Chondrocyte (in vitro differentiated cells): Measurements from ENCODE around the gene IER5. TPM values are rescaled to one million over a fixed set of nuclear protein-coding genes. Genes with fewer than 3 reads are reported as not detected.

Source experiments
- DNase-seq: peaks from one replicate; pipeline ENCODE4 v3.0.0; 2021; ENCODE audit warnings: mixed read lengths, low spot score
- H3K27ac Mint-ChIP-seq: one replicate; pipeline ENCODE4 v1.8.0; 2021; ENCODE audit warnings: mild to moderate bottlenecking, moderate library complexity, mixed read lengths; ENCODE audit not compliant: unreplicated experiment
- H3K27me3 Mint-ChIP-seq: 2 replicates; pipeline ENCODE4 v1.8.0; 2021; ENCODE audit warnings: low read depth, mixed read lengths
- H3K36me3 Mint-ChIP-seq: 2 replicates; pipeline ENCODE4 v1.8.0; 2021; ENCODE audit warnings: low read depth, mixed read lengths
- H3K4me1 Mint-ChIP-seq: 2 replicates; pipeline ENCODE4 v1.8.0; 2021; ENCODE audit warnings: low read depth, mild to moderate bottlenecking, mixed read lengths
- H3K4me3 Mint-ChIP-seq: one replicate; pipeline ENCODE4 v1.8.0; 2021; ENCODE audit warnings: mild to moderate bottlenecking, moderate library complexity, mixed read lengths; ENCODE audit not compliant: unreplicated experiment
- H3K9me3 Mint-ChIP-seq: 2 replicates; pipeline ENCODE4 v1.8.0; 2021; ENCODE audit warnings: low read depth, mixed read lengths
- total RNA-seq: library from RNA; stranded (reverse); gene quantifications from 3 replicates; pipeline ENCODE4 v1.2.1, GENCODE V29; 2021
- TF ChIP-seq, protein P1 (sequence below): fragments of 200-600 bp; sonication (generic); IDR thresholded peaks from 2 replicates; pipeline ENCODE4 v1.5.0; 2021; ENCODE audit warnings: antibody characterized with exemption, mild to moderate bottlenecking, moderate library complexity

IER5 gene
- total RNA-seq, 1 donor from 2014 or later = 15.6 TPM

DNA sequence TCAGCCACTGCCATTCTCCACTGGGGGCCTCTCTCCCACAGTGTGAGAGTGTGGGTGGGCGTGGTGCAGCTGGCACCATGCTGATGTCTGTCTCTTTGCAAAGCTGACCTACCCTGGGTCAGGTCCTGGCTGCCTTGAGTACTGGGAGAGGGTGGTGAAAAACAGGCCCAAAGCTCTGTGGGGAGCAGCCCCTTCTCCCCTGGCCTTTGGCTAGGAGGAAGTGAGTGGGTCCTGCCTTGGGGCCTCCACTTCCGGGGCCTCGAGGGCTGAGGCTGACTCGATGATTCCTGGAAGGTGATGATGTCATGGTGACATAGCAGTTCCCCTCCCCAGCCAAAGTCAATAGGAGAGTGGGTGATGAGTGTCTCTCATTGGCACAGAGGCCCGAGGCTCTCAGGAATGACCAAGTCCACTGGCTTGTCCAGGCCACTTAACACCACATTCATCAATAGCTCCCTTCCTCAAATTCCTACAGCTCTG, 53.0 kb downstream of the IER5 start:
- Mint-ChIP-seq H3K9me3 (no peaks in the 10 kb centered on the region), H3K27ac (peak overlapping the region; percentile 52), H3K4me1 (peaks cover 37% of the 10 kb centered on the region), H3K36me3 (no peaks in the 10 kb centered on the region), H3K4me3 (no peak overlapping the region), H3K27me3 (peaks cover 3% of the 10 kb centered on the region)
- TF ChIP-seq, protein P1, sequence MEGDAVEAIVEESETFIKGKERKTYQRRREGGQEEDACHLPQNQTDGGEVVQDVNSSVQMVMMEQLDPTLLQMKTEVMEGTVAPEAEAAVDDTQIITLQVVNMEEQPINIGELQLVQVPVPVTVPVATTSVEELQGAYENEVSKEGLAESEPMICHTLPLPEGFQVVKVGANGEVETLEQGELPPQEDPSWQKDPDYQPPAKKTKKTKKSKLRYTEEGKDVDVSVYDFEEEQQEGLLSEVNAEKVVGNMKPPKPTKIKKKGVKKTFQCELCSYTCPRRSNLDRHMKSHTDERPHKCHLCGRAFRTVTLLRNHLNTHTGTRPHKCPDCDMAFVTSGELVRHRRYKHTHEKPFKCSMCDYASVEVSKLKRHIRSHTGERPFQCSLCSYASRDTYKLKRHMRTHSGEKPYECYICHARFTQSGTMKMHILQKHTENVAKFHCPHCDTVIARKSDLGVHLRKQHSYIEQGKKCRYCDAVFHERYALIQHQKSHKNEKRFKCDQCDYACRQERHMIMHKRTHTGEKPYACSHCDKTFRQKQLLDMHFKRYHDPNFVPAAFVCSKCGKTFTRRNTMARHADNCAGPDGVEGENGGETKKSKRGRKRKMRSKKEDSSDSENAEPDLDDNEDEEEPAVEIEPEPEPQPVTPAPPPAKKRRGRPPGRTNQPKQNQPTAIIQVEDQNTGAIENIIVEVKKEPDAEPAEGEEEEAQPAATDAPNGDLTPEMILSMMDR = no peak
- no peak for DNase-seq

Other genes starting within 250 kb of the IER5 start
- 5.3 to 8.4 TPM (median 8.2 TPM) in 3 replicates for gene KIAA1614, start 175.8 kb upstream of the IER5 start, total RNA-seq
- 18.7 to 19.2 TPM (median 19.1 TPM) in 3 replicates for gene STX6, start 65.8 kb upstream of the IER5 start, total RNA-seq
- 2.7 to 3.9 TPM (median 3.8 TPM) in 3 replicates for gene MR1, start 54.7 kb upstream of the IER5 start, total RNA-seq